SK-N-SH (cell line): ENCODE data around the gene SYT17. TPM values are rescaled to one million over a fixed set of nuclear protein-coding genes. Genes with fewer than 3 reads are reported as not detected.

Experiments
- CTCF ChIA-PET: fragments of 300-600, 350-600 bp; formaldehyde crosslinking; extraction: SDS; loops from one replicate; lab custom pipeline; 2021; lab: Yijun Ruan, JAX
- POLR2A ChIA-PET: fragments of 350-600 bp; sonication (Branson Sonifier 250); formaldehyde crosslinking; extraction: SDS; loops from one replicate; lab custom pipeline; 2020; ENCODE audit warnings: antibody characterized with exemption, inconsistent platforms; lab: Yijun Ruan, JAX
- DNase-seq: peaks from one replicate; pipeline ENCODE4 v3.0.0; 2012
- H2AFZ ChIP-seq: fragments of 200-600 bp; sonication (generic); 2 replicates; pipeline ENCODE4 v1.8.1; 2016; ENCODE audit warnings: antibody characterized with exemption, mild to moderate bottlenecking, low read depth
- H3F3A ChIP-seq: fragments of 200-600 bp; sonication (generic); replicated peaks from 2 replicates; pipeline ENCODE3; 2016; ENCODE audit warnings: antibody characterized with exemption, mild to moderate bottlenecking; ENCODE audit not compliant: insufficient read depth
- H3K27ac ChIP-seq, 2 experiments: fragments of 200-500 bp in 1 of 2; fragments of 200-600 bp in 1 of 2; sonication (Bioruptor generic) in 1 of 2; sonication (generic), shearing (Covaris generic) in 1 of 2; 2 replicates each; pipeline versions ENCODE4 v1.5.1 to v1.6.1; 2014 to 2016; ENCODE audit warnings: low read depth in 2 of 2, inconsistent platforms in 1 of 2, low read length in 1 of 2, mild to moderate bottlenecking in 1 of 2, mixed read lengths in 1 of 2
- H3K27me3 ChIP-seq: fragments of 200-600 bp; sonication (generic), shearing (Covaris generic); 2 replicates; pipeline ENCODE4 v1.6.1; 2016; ENCODE audit warnings: mixed run types; ENCODE audit not compliant: insufficient read depth
- H3K36me3 ChIP-seq, 2 experiments: fragments of 200-500 bp in 1 of 2; fragments of 200-600 bp in 1 of 2; sonication (Bioruptor generic) in 1 of 2; sonication (generic) in 1 of 2; replicated peaks in 1 of 2; 2 replicates each; pipeline versions ENCODE3 to v1.5.1; 2014 to 2016; ENCODE audit warnings: low read length in 1 of 2, mild to moderate bottlenecking in 1 of 2; ENCODE audit not compliant: insufficient read depth in 2 of 2, control insufficient read depth in 1 of 2
- H3K4me1 ChIP-seq, 2 experiments: fragments of 200-500 bp in 1 of 2; fragments of 200-600 bp in 1 of 2; sonication (Bioruptor generic) in 1 of 2; sonication (generic), shearing (Covaris generic) in 1 of 2; 2 replicates each; pipeline versions ENCODE4 v1.5.1 to v1.6.1; 2014 to 2016; ENCODE audit warnings: low read depth in 1 of 2, low read length in 1 of 2, mixed run types in 1 of 2; ENCODE audit not compliant: insufficient read depth in 2 of 2, control insufficient read depth in 1 of 2
- H3K4me2 ChIP-seq: fragments of 200-600 bp; sonication (generic), shearing (Covaris generic); 2 replicates; pipeline ENCODE4 v1.6.1; 2017; ENCODE audit warnings: mixed run types
- H3K4me3 ChIP-seq, 2 experiments: fragments of 200-500 bp in 1 of 2; fragments of 200-600 bp in 1 of 2; sonication (Bioruptor generic) in 1 of 2; sonication (generic), shearing (Covaris generic) in 1 of 2; 2 replicates each; pipeline versions ENCODE4 v1.5.1 to v1.8.1; 2014 to 2016; ENCODE audit warnings: low read depth in 2 of 2, inconsistent platforms in 1 of 2, low read length in 1 of 2, mild to moderate bottlenecking in 1 of 2, mixed read lengths in 1 of 2, moderate library complexity in 1 of 2
- H3K79me2 ChIP-seq: fragments of 200-600 bp; sonication (generic); 2 replicates; pipeline ENCODE4 v1.8.1; 2017; ENCODE audit warnings: mild to moderate bottlenecking; ENCODE audit not compliant: insufficient read depth
- H3K9ac ChIP-seq: fragments of 200-600 bp; sonication (generic); 2 replicates; pipeline ENCODE4 v1.6.1; 2017; ENCODE audit warnings: mixed run types
- H3K9me2 ChIP-seq: fragments of 200-600 bp; sonication (generic); 2 replicates; pipeline ENCODE4 v1.6.1; 2017; ENCODE audit warnings: mixed run types
- H3K9me3 ChIP-seq: fragments of 200-600 bp; sonication (generic); 2 replicates; pipeline ENCODE4 v1.6.1; 2017; ENCODE audit warnings: mixed run types, mild to moderate bottlenecking, moderate library complexity
- H4K20me1 ChIP-seq: fragments of 200-600 bp; sonication (generic); 2 replicates; pipeline ENCODE4 v1.6.1; 2017; ENCODE audit warnings: mild to moderate bottlenecking, mixed run types; ENCODE audit not compliant: insufficient read depth
- EZH2phosphoT487 ChIP-seq: fragments of 200-600 bp; sonication (generic); IDR thresholded peaks from 2 replicates; pipeline ENCODE4 v1.6.1; 2017; ENCODE audit warnings: low read depth, mixed run types, mild to moderate bottlenecking, antibody characterized with exemption, moderate library complexity, borderline replicate concordance
- FOXM1 ChIP-seq: IDR thresholded peaks from 2 replicates; pipeline ENCODE4 v1.4.0; 2012; ENCODE audit warnings: low read depth, mild to moderate bottlenecking
- GABPA ChIP-seq: IDR thresholded peaks from 2 replicates; pipeline ENCODE4 v1.4.0; 2012; ENCODE audit warnings: low read depth, mild to moderate bottlenecking
- MEF2A ChIP-seq: IDR thresholded peaks from 2 replicates; pipeline ENCODE4 v1.4.0; 2012; ENCODE audit warnings: low read depth, borderline replicate concordance
- NRF1 ChIP-seq: IDR thresholded peaks from 2 replicates; pipeline ENCODE4 v1.6.1; 2012; ENCODE audit warnings: low read depth, mild to moderate bottlenecking, low read length
- PBX3 ChIP-seq: IDR thresholded peaks from 2 replicates; pipeline ENCODE4; 2012
- SIN3A ChIP-seq: IDR thresholded peaks from 2 replicates; pipeline ENCODE4 v1.6.1; 2012; ENCODE audit warnings: low read depth, mild to moderate bottlenecking, low read length, moderate library complexity, borderline replicate concordance
- SMC3 ChIP-seq: IDR thresholded peaks from 2 replicates; pipeline ENCODE4 v1.6.1; 2012; ENCODE audit warnings: low read depth, low read length, improper control_type of control experiment
- USF1 ChIP-seq: IDR thresholded peaks from 2 replicates; pipeline ENCODE4 v1.4.0; 2012; ENCODE audit warnings: low read depth, borderline replicate concordance
- YY1 ChIP-seq: IDR thresholded peaks from 2 replicates; pipeline ENCODE4 v1.4.0; 2012; ENCODE audit warnings: low read depth, mild to moderate bottlenecking
- WGBS: methylation state at CpG from one replicate; pipeline ENCODE4 v1.1.6; 2017; ENCODE audit warnings: low lambda C conversion rate; 5-methylcytosine and 5-hydroxymethylcytosine counted together
- polyA plus RNA-seq, 3 experiments: library from polyadenylated mRNA; depleted of rRNA; stranded (reverse); fragments of >200 nt; gene quantifications; 2 replicates each; pipeline ENCODE4 v1.2.3, GENCODE V29; 2012
- TF ChIP-seq, protein P1 (sequence below): fragments of 150-350 bp; IDR thresholded peaks from 2 replicates; pipeline ENCODE4 v1.6.1; 2016; ENCODE audit warnings: mild to moderate bottlenecking, low read depth, low read length
- TF ChIP-seq, protein P2 (sequence below): fragments of 200-600 bp; sonication (generic); IDR thresholded peaks from 2 replicates; pipeline ENCODE4 v1.6.1; 2017; ENCODE audit warnings: antibody characterized with exemption, mild to moderate bottlenecking, moderate library complexity

Gene SYT17
- polyA plus RNA-seq, 1 of the 3 experiments (the other 2 are of a cell fraction) = 0.21 TPM

DNA sequence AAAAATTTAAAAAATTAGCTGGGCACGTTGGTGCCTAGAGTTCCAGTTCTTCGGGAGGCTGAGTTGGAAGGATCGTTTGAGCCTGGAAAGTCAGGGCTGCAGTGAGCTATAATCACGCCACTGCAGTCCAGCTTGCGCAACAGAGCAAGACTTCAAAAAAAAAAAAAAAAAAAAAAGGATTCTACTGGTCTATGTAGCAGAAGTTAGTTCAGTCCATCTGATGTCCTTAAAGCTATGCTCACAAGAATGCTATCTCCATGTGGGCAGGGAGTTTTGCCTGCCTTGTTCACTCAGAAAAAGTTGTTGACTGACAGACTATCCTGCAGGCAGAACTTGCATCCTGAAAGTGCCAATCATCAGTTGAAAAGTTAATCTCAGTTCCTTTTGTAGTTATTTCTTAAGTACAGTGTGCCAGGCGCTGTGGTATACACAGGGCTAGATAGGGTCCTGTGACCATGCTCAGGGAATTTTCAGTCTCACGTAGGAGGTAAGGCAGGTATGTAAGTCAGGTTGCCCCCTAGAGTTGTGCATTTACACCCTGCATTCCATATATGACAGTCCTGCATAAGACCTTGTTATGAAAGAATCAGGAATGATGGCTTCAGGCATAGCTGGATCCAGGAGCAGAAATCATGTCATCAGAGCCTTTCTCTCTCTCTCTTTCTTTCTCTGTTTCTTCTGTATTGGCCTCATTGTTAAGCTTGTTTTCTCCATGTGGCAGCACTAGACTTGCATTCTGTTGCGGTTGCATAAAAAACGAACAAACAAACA, 7.6 kb downstream of the SYT17 start:
- no peak overlapping the region for H3K9ac ChIP-seq
- no peak for TF ChIP-seq SMC3
- TF ChIP-seq USF1 = no peak
- no peak overlapping the region for H3K27ac ChIP-seq
- no peaks in the 10 kb centered on the region for H3F3A ChIP-seq
- POLR2A ChIA-PET = no interaction called here
- H2AFZ ChIP-seq = no peak overlapping the region
- CTCF ChIA-PET = interaction anchor here (1.3 kb wide), 1 partner anchor 90 kb away, joined by 6 read pairs; no protein-coding TSS in a partner anchor
- DNase-seq = no peak
- no peak overlapping the region for H3K4me3 ChIP-seq
- no peaks in the 10 kb centered on the region for H3K79me2 ChIP-seq
- H3K4me2 ChIP-seq = no peak overlapping the region
- WGBS = 68% methylated on average over 9 of the region's 9 CpGs
- H3K27me3 ChIP-seq = no peaks in the 10 kb centered on the region; the same call in 1 of the 2 replicates
- no peaks in the 10 kb centered on the region for H3K9me2 ChIP-seq
- no peaks in the 10 kb centered on the region for H4K20me1 ChIP-seq
- no peaks in the 10 kb centered on the region for H3K9me3 ChIP-seq
- H3K36me3 ChIP-seq = no peaks in the 10 kb centered on the region
- no peaks in the 10 kb centered on the region for H3K4me1 ChIP-seq

DNA sequence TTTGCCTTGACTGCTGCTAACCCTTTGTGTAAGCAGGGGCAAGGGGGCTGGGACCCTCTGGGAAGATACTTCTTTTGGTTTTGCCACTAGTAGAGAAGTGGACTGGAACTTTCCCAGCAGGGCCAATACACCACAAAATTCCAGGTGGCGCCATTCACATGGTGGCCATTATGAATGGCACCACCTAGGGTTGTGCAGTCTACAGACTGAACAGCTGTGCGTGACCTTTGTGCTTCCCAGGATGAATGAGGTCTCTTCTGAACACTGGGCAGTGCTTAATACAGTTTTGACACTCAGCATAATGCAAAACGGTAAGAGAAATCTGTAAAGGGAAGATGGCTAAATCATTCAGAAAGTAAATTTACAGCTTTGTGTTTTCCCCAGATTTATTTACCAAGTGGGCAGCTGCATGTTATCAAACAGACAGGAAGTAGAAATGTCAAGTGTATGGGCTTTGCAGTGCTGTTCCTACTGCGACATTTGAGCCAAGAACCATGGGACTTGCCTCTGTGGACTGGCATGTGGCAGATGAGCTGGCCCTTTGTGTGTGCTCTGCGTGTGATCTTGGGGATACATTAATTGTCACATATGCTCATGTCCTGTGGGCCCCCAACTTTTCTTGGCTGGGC, 9.2 kb downstream of the SYT17 start:
- no peak for TF ChIP-seq YY1
- TF ChIP-seq GABPA = no peak
- TF ChIP-seq NRF1 = no peak
- TF ChIP-seq EZH2phosphoT487 = no peak
- TF ChIP-seq, protein P1, sequence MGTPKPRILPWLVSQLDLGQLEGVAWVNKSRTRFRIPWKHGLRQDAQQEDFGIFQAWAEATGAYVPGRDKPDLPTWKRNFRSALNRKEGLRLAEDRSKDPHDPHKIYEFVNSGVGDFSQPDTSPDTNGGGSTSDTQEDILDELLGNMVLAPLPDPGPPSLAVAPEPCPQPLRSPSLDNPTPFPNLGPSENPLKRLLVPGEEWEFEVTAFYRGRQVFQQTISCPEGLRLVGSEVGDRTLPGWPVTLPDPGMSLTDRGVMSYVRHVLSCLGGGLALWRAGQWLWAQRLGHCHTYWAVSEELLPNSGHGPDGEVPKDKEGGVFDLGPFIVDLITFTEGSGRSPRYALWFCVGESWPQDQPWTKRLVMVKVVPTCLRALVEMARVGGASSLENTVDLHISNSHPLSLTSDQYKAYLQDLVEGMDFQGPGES = no peak
- no peak for TF ChIP-seq SIN3A
- TF ChIP-seq, protein P2, sequence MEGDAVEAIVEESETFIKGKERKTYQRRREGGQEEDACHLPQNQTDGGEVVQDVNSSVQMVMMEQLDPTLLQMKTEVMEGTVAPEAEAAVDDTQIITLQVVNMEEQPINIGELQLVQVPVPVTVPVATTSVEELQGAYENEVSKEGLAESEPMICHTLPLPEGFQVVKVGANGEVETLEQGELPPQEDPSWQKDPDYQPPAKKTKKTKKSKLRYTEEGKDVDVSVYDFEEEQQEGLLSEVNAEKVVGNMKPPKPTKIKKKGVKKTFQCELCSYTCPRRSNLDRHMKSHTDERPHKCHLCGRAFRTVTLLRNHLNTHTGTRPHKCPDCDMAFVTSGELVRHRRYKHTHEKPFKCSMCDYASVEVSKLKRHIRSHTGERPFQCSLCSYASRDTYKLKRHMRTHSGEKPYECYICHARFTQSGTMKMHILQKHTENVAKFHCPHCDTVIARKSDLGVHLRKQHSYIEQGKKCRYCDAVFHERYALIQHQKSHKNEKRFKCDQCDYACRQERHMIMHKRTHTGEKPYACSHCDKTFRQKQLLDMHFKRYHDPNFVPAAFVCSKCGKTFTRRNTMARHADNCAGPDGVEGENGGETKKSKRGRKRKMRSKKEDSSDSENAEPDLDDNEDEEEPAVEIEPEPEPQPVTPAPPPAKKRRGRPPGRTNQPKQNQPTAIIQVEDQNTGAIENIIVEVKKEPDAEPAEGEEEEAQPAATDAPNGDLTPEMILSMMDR = no peak; the same call in 1 of the 2 replicates
- TF ChIP-seq MEF2A = no peak
- no peak for TF ChIP-seq PBX3
- no peak for TF ChIP-seq FOXM1
- TF ChIP-seq, all 33 proteins: peak for 0
- Histone ChIP-seq H3K9ac (no peak overlapping the region), H3F3A (no peaks in the 10 kb centered on the region), H3K9me2 (no peaks in the 10 kb centered on the region), H3K4me3 (no peak overlapping the region), H3K27ac (no peak overlapping the region), H3K4me1 (no peaks in the 10 kb centered on the region), H3K27me3 (no peaks in the 10 kb centered on the region; the same call in 1 of the 2 replicates), H3K36me3 (no peaks in the 10 kb centered on the region), H4K20me1 (no peaks in the 10 kb centered on the region), H3K9me3 (no peaks in the 10 kb centered on the region), H3K79me2 (no peaks in the 10 kb centered on the region), H2AFZ (no peak overlapping the region), H3K4me2 (no peak overlapping the region)
- no peak for DNase-seq
- POLR2A ChIA-PET = no interaction called here
- CTCF ChIA-PET = interaction anchor here (0.7 to 4.6 kb wide), 10 partner anchors 10 to 325 kb away, joined by 3 to 56 read pairs (median 3); no protein-coding TSS in a partner anchor
- WGBS = 80% methylated on average over 4 of the region's 5 CpGs
